HEK293 (cell line): ENCODE data around the gene CENPS.

Experiments
- CTCF ChIA-PET: fragments of 350-600 bp; formaldehyde crosslinking; extraction: SDS; loops from one replicate; lab custom pipeline; 2021; ENCODE audit warnings: antibody characterized with exemption; lab: Yijun Ruan, JAX
- POLR2A ChIA-PET: fragments of 300-600 bp; formaldehyde crosslinking; extraction: SDS; loops from one replicate; lab custom pipeline; 2020; ENCODE audit warnings: antibody characterized with exemption, inconsistent platforms; lab: Yijun Ruan, JAX
- H3K27ac ChIP-seq: fragments of 200-500 bp; sonication (Bioruptor generic); 2 replicates; pipeline ENCODE4 v1.5.1; 2014; ENCODE audit warnings: low read depth, low read length, control low read depth, inconsistent platforms; ENCODE audit errors: extremely low read depth
- H3K36me3 ChIP-seq, 2 experiments: fragments of 200-500 bp in 1 of 2; sonication (Bioruptor generic) in 1 of 2; 1 replicate in 1 of 2; 2 replicates in 1 of 2; pipeline ENCODE4 v1.5.1; 2014 to 2017; ENCODE audit warnings: inconsistent platforms in 2 of 2, low read length in 2 of 2; ENCODE audit not compliant: control insufficient read depth in 2 of 2, insufficient read depth in 1 of 2
- H3K4me1 ChIP-seq: fragments of 200-500 bp; sonication (Bioruptor generic); 2 replicates; pipeline ENCODE4 v1.5.1; 2014; ENCODE audit warnings: mild to moderate bottlenecking, low read length, inconsistent platforms; ENCODE audit not compliant: control insufficient read depth, insufficient read depth
- H3K4me3 ChIP-seq: 2 replicates; pipeline ENCODE4 v1.5.1; 2011; ENCODE audit warnings: low read depth, mild to moderate bottlenecking, control low read depth, low read length, moderate library complexity
- H3K9me3 ChIP-seq: fragments of 200-500 bp; sonication (Bioruptor generic); 2 replicates; pipeline ENCODE4 v1.5.1; 2014; ENCODE audit warnings: low read depth, low read length, inconsistent platforms; ENCODE audit not compliant: control insufficient read depth, insufficient read depth
- KLF1 ChIP-seq: fragments of 450-650 bp; formaldehyde crosslinking; IDR thresholded peaks from 2 replicates; pipeline ENCODE4 v1.5.1; 2016; ENCODE audit warnings: missing biosample characterization, missing genetic modification characterization
- SCRT1 ChIP-seq: fragments of 450-650 bp; formaldehyde crosslinking; IDR thresholded peaks from 2 replicates; pipeline ENCODE4 v1.5.1; 2016; ENCODE audit warnings: missing biosample characterization, missing genetic modification characterization, borderline replicate concordance
- YY2 ChIP-seq: fragments of 450-650 bp; formaldehyde crosslinking; IDR thresholded peaks from 2 replicates; pipeline ENCODE4 v1.5.1; 2016; ENCODE audit warnings: missing biosample characterization, missing genetic modification characterization
- ZNF10 ChIP-seq: fragments of 450-650 bp; formaldehyde crosslinking; IDR thresholded peaks from 2 replicates; pipeline ENCODE4 v1.5.1; 2017; ENCODE audit warnings: missing biosample characterization, missing genetic modification characterization
- ZNF157 ChIP-seq: fragments of 450-650 bp; formaldehyde crosslinking; IDR thresholded peaks from 2 replicates; pipeline ENCODE4 v1.5.1; 2016; ENCODE audit warnings: missing biosample characterization, missing genetic modification characterization
- ZNF266 ChIP-seq: fragments of 450-650 bp; formaldehyde crosslinking; IDR thresholded peaks from 2 replicates; pipeline ENCODE4 v1.5.1; 2016; ENCODE audit warnings: missing biosample characterization, missing genetic modification characterization, low read depth
- ZNF324 ChIP-seq: fragments of 450-650 bp; formaldehyde crosslinking; IDR thresholded peaks from 2 replicates; pipeline ENCODE4 v1.5.1; 2016; ENCODE audit warnings: missing biosample characterization, missing genetic modification characterization
- ZNF354C ChIP-seq: fragments of 450-650 bp; formaldehyde crosslinking; IDR thresholded peaks from 2 replicates; pipeline ENCODE4 v1.5.1; 2016; ENCODE audit warnings: missing biosample characterization, missing genetic modification characterization, low read depth, borderline replicate concordance
- ZNF558 ChIP-seq: fragments of 450-650 bp; formaldehyde crosslinking; IDR thresholded peaks from 2 replicates; pipeline ENCODE4 v1.5.1; 2016; ENCODE audit warnings: missing biosample characterization, missing genetic modification characterization
- ZNF585B ChIP-seq: fragments of 450-650 bp; formaldehyde crosslinking; IDR thresholded peaks from 2 replicates; pipeline ENCODE4 v1.5.1; 2016; ENCODE audit warnings: missing biosample characterization, missing genetic modification characterization
- ZNF600 ChIP-seq: fragments of 450-650 bp; formaldehyde crosslinking; IDR thresholded peaks from 2 replicates; pipeline ENCODE4 v1.5.1; 2016; ENCODE audit warnings: missing biosample characterization, missing genetic modification characterization
- ZNF777 ChIP-seq: fragments of 450-650 bp; formaldehyde crosslinking; IDR thresholded peaks from 2 replicates; pipeline ENCODE4 v1.5.1; 2017; ENCODE audit warnings: missing biosample characterization, missing genetic modification characterization, borderline replicate concordance
- ZNF837 ChIP-seq: fragments of 450-650 bp; formaldehyde crosslinking; IDR thresholded peaks from 2 replicates; pipeline ENCODE4 v1.5.1; 2016; ENCODE audit warnings: missing biosample characterization, missing genetic modification characterization
- TF ChIP-seq, protein P1 (sequence below): fragments of 450-650 bp; formaldehyde crosslinking; conservative IDR thresholded peaks from 2 replicates; pipeline ENCODE4 v1.5.1; 2016; ENCODE audit warnings: low read depth, missing biosample characterization, missing genetic modification characterization
- TF ChIP-seq, protein P2 (sequence below): fragments of 450-650 bp; formaldehyde crosslinking; IDR thresholded peaks from 2 replicates; pipeline ENCODE4 v1.5.1; 2016; ENCODE audit warnings: missing biosample characterization, missing genetic modification characterization
- TF ChIP-seq, protein P3 (sequence below): fragments of 450-650 bp; formaldehyde crosslinking; IDR thresholded peaks from 2 replicates; pipeline ENCODE4 v1.5.1; 2017; ENCODE audit warnings: missing biosample characterization, missing genetic modification characterization
- TF ChIP-seq, protein P4 (sequence below): fragments of 450-650 bp; formaldehyde crosslinking; IDR thresholded peaks from 2 replicates; pipeline ENCODE4 v1.5.1; 2016; ENCODE audit warnings: missing biosample characterization, missing genetic modification characterization
- TF ChIP-seq, protein P5 (sequence below): fragments of 450-650 bp; formaldehyde crosslinking; IDR thresholded peaks from 2 replicates; pipeline ENCODE4 v1.5.1; 2016; ENCODE audit warnings: missing biosample characterization, missing genetic modification characterization

Gene CENPS

DNA sequence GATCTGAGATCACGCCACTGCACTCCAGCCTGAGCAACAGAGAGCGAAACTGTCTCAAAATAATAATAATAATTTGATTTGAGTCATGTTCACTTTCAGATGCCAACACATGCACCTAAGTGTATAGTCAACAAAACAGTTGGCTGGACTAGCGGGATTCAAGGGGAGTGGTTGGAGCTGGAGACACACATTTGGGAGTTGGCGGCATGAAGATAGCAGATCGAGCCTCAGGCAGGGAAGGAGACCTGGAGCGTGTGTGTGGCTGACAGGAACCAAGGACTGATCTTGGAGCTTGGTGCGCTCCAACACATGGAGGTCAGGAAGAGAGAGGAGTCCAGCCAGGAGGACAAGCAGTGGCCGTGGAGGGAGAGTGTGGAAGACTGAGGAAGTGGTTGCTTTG, 46.0 kb upstream of the CENPS start:
- no peaks in the 10 kb centered on the region for H3K4me1 ChIP-seq
- ChIA-PET POLR2A (no interaction called here), CTCF (interaction anchor here (0.6 to 0.7 kb wide), 2 partner anchors 12 to 45 kb away, joined by 3 to 4 read pairs; no protein-coding TSS in a partner anchor)
- H3K36me3 ChIP-seq: peaks cover 3 to 13% of the 10 kb centered on the region in 2 experiments
- H3K4me3 ChIP-seq: no peak overlapping the region
- no peak overlapping the region for H3K27ac ChIP-seq
- no peaks in the 10 kb centered on the region for H3K9me3 ChIP-seq
- no peak for TF ChIP-seq ZNF837 (tag by site-specific recombination)
- no peak for TF ChIP-seq KLF1 (tag by site-specific recombination)
- TF ChIP-seq SCRT1: no peak
- TF ChIP-seq ZNF324 (tag by site-specific recombination): no peak
- no peak for TF ChIP-seq ZNF157 (tag by site-specific recombination)
- TF ChIP-seq ZNF585B: no peak
- no peak for TF ChIP-seq ZNF558 (tag by site-specific recombination)
- TF ChIP-seq, protein P1, sequence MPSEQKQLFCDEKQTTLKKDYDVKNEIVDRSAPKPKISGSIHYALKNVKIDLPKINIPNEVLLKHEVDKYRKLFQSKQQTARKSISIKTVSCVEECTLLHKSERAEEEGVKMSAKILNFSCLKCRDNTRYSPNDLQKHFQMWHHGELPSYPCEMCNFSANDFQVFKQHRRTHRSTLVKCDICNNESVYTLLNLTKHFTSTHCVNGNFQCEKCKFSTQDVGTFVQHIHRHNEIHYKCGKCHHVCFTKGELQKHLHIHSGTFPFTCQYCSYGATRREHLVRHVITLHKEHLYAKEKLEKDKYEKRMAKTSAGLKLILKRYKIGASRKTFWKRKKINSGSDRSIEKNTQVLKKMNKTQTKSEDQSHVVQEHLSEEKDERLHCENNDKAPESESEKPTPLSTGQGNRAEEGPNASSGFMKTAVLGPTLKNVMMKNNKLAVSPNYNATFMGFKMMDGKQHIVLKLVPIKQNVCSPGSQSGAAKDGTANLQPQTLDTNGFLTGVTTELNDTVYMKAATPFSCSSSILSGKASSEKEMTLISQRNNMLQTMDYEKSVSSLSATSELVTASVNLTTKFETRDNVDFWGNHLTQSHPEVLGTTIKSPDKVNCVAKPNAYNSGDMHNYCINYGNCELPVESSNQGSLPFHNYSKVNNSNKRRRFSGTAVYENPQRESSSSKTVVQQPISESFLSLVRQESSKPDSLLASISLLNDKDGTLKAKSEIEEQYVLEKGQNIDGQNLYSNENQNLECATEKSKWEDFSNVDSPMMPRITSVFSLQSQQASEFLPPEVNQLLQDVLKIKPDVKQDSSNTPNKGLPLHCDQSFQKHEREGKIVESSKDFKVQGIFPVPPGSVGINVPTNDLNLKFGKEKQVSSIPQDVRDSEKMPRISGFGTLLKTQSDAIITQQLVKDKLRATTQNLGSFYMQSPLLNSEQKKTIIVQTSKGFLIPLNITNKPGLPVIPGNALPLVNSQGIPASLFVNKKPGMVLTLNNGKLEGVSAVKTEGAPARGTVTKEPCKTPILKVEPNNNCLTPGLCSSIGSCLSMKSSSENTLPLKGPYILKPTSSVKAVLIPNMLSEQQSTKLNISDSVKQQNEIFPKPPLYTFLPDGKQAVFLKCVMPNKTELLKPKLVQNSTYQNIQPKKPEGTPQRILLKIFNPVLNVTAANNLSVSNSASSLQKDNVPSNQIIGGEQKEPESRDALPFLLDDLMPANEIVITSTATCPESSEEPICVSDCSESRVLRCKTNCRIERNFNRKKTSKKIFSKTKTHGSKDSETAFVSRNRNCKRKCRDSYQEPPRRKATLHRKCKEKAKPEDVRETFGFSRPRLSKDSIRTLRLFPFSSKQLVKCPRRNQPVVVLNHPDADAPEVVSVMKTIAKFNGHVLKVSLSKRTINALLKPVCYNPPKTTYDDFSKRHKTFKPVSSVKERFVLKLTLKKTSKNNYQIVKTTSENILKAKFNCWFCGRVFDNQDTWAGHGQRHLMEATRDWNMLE (tag by site-specific recombination): no peak
- TF ChIP-seq, protein P2, sequence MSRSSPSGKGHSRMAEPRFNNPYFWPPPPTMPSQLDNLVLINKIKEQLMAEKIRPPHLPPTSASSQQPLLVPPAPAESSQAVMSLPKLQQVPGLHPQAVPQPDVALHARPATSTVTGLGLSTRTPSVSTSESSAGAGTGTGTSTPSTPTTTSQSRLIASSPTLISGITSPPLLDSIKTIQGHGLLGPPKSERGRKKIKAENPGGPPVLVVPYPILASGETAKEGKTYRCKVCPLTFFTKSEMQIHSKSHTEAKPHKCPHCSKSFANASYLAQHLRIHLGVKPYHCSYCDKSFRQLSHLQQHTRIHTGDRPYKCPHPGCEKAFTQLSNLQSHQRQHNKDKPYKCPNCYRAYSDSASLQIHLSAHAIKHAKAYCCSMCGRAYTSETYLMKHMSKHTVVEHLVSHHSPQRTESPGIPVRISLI: no peak
- TF ChIP-seq, protein P3, sequence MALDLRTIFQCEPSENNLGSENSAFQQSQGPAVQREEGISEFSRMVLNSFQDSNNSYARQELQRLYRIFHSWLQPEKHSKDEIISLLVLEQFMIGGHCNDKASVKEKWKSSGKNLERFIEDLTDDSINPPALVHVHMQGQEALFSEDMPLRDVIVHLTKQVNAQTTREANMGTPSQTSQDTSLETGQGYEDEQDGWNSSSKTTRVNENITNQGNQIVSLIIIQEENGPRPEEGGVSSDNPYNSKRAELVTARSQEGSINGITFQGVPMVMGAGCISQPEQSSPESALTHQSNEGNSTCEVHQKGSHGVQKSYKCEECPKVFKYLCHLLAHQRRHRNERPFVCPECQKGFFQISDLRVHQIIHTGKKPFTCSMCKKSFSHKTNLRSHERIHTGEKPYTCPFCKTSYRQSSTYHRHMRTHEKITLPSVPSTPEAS: no peak
- TF ChIP-seq ZNF354C (tag by site-specific recombination): no peak
- TF ChIP-seq ZNF777 (tag by site-specific recombination): no peak
- TF ChIP-seq ZNF600 (tag by site-specific recombination): no peak
- no peak for TF ChIP-seq YY2 (tag by site-specific recombination)
- TF ChIP-seq, protein P4, sequence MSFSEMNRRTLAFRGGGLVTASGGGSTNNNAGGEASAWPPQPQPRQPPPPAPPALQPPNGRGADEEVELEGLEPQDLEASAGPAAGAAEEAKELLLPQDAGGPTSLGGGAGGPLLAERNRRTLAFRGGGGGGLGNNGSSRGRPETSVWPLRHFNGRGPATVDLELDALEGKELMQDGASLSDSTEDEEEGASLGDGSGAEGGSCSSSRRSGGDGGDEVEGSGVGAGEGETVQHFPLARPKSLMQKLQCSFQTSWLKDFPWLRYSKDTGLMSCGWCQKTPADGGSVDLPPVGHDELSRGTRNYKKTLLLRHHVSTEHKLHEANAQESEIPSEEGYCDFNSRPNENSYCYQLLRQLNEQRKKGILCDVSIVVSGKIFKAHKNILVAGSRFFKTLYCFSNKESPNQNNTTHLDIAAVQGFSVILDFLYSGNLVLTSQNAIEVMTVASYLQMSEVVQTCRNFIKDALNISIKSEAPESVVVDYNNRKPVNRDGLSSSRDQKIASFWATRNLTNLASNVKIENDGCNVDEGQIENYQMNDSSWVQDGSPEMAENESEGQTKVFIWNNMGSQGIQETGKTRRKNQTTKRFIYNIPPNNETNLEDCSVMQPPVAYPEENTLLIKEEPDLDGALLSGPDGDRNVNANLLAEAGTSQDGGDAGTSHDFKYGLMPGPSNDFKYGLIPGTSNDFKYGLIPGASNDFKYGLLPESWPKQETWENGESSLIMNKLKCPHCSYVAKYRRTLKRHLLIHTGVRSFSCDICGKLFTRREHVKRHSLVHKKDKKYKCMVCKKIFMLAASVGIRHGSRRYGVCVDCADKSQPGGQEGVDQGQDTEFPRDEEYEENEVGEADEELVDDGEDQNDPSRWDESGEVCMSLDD (tag by site-specific recombination): no peak
- no peak for TF ChIP-seq ZNF10 (tag by site-specific recombination)
- no peak for TF ChIP-seq ZNF266
- TF ChIP-seq, protein P5, sequence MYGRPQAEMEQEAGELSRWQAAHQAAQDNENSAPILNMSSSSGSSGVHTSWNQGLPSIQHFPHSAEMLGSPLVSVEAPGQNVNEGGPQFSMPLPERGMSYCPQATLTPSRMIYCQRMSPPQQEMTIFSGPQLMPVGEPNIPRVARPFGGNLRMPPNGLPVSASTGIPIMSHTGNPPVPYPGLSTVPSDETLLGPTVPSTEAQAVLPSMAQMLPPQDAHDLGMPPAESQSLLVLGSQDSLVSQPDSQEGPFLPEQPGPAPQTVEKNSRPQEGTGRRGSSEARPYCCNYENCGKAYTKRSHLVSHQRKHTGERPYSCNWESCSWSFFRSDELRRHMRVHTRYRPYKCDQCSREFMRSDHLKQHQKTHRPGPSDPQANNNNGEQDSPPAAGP (tag by site-specific recombination): no peak
